Activated T-helper 1 cell treated with anti-CD3 and anti-CD28 coated beads, Interleukin-2, amount 50 U/mL, for 16 hours (primary cell): ENCODE results near the gene ATP2A3.
"Not testable (repeated sequence)": the region's sequence is repeated elsewhere in the genome, so short reads cannot be mapped to it uniquely, and the experiment has no call there.

Experiments
- DNase-seq, 2 donors: peaks; one replicate each; pipeline ENCODE4 v3.0.0-alpha.2; 2020; ENCODE audit warnings: low read depth in 1 of 2, low spot score in 1 of 2

ATP2A3 gene

DNA sequence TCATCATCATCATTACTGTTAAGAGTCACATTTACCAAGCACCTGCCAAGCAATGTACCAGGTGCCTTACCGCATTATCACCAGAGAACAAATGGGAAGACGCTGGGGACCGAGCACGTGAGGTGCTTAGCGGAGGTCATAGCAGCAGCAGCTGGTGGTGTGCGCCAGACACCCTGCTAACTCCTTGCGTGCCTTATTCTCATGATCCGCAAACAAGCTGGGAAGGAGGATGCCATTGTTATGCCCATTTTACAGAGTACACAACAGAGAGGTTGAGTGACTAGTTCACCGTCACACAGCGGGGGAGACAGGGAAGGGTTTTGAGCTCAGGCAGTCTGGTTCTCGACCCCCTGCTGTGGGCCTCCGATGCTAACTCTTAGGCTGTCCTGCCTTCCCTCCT is 7.3 kb downstream of the ATP2A3 start:
- no peak for DNase-seq

DNA sequence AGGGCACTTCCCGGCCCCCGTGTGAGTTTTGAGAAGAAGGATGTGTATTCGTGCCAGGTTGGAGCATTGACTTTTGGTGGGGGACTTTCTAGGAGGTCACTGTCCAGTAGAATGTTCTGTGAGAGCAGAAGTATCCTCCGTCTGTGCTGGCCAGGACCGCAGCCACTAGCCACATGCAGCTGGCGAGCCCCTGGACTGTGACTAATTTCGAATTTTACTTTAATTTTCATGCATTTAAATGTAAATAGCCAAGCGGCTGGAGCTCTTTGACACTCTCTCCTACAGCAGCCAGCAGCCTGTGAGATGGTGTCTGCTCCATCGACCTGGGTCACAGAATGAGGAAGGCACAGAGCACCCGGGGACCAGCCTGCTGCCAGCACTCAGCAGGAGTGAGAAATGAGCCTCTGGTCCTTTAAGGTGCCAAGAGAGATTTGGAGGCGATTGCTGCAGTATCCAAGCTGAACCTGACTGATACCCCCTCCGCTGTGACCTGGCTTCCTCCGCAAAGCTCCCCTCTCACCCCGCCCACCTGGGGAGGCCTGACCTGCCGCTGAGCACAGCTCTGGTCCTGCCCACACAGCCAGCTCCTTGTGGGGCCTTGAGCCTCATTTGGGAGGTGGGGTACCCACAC is 7.8 kb downstream of the ATP2A3 start:
- DNase-seq = no peak

DNA sequence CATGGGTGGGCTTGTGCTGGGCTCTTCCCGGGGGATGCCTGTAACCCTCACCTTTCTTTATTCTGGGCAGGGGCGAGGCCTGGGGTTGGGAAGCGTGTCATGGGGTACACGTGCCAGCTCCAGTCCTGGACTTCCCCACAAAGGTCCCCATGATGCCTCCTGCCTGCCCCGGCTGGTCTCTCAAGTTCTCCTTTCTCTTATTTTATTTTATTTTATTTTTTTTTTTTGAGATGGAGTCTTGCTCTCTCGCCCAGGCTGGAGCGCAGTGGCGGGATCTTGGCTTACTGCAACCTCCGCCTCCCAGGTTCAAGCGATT is 8.6 kb downstream of the ATP2A3 start:
- DNase-seq = no peak

DNA sequence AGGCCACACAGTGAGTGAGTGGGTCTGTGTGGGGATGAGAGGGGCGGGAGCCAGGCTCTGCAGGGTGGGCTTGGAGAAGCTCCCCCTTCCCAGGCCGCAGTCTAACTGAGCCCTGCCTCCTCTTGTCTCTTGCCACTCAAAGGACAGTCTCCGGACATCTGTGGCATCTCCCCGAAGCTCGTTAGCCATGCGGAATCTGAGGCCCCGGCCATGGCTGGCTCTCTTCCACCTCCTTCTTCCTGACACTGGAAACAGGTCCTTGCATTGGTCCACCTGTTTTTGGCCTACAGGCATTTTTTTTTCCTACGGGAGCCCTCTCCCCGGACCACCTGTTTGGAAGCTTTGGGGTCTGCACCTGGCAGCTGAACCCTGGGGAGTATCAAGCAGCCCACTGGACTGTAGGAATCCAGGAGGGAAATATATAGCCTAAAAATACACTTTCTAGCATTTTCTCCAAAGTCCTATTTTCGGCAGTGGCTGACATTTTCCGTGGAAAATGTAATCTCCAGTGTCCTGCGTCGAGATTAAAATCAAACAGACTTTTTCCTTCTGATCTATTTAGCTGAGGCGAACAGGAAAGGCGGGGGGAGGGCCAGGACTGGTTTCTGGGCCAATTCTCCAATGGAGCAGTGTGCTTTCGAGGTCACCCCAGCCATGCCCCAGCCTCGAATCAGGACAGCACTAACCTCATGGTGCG is 9.1 kb downstream of the ATP2A3 start:
- DNase-seq = no peak

DNA sequence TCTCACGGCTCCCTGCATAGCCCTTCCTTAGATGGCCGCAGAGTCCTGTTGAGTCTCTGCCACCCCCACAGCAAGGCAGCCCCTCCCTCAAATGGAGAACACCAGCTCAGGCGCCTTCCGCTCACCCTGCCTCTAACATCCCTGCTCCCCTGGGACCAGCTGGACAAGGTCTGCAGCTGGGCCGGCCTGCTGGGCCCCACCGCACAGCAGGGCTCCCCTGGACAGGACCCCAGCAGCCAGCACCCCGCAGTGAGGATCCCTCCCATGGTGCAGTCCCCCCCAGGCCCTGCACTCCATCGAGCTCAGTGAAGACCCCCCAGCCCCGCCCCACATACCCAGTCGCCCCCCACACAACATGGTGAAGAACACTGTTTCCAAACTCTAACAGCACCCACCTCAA is 10.2 kb downstream of the ATP2A3 start:
- DNase-seq = no peak

DNA sequence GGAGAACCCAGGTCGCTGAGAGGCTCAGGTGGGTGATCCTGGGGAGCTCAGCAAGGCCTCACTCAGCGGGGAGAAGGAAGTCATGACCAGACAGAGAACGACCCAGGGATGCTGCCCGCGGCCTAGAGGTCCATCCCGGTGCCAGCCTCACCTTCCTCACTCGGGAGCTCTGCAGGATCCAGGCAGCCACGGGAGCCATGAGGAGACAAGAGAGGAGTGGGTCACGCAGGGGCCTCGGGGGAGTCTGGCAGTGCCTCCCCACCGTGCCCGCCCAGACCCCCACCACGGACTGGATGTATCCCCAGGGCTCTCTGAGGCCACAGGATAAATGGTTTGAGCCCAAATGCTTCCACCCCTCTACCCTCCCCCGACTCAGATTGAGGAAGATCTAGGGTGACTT is 10.7 kb downstream of the ATP2A3 start:
- no peak for DNase-seq

DNA sequence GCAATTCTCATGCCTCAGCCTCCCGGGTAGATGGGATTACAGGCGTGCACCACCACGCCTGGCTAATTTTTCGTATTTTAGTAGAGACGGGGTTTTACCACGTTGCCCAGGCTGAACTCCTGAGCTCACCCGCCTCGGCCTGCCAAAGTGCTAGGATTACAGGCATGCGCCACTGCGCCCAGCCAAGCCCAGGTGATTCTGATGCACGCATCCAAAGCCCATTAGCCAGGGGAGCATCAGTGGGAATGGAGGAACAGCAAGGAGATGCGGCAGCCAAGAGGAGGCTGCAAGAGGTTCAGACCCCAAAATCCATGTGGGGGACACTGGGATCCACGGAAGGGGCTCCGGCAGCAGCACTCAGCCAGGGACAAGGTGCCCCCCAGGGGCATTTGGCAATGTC is 12.1 kb downstream of the ATP2A3 start:
- DNase-seq = no peak

DNA sequence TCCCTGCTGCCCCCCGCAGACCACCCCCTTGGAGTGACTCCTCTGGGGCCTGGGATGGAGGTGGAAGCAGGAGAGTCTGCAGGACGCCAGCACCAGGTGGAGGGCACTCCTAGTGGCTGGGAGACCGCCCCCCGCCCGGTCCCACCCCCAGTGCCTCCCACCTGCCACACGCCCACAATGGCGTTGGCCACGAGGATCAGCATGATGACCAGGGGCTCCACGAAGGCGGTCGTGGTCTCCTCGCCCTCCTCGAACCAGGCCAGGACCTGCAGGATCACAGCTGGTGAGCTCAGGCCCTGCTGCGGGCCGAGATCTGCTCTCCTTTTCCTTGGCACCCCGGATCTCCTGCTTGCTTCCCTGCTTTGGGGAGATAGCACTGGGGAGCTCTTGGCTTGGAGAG is 12.8 kb downstream of the ATP2A3 start:
- no peak for DNase-seq

DNA sequence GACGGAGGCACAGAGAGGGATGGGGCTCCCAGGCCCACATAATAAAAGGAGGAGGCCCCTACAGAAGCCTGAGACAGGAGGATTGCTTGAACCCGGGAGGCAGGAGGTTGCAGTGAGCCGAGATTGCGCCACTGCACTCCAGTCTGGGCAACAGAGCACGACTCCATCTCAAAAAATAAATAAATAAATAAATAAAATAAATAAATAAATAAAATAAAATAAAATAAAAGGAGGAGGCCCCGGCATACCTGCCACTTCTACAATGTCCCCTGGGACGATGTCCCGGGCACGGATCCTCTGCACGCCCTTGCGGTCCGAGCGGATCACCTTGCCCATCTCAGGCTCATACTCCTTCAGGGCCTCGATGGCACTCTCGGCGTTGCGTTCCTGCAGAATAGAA is 13.2 kb downstream of the ATP2A3 start:
- no peak for DNase-seq

DNA sequence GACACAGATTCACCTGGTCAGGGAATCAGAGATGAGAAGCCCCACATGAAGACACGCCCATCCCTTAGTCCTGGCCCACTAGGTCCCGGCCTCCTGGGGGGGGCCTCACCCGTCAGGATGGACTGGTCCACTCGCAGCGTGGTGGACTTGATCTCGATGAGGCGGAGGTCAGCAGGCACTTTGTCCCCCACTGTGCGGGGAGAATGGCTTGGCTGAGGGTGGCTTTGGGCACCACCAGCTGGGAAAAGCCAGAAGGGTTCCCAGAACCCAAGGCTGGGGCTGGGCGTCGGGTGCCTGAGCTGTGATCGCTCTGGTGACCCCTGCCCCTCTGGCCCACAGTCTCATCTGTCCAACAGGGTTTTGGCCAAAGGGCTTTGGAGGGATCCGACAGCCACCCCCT is 13.7 kb downstream of the ATP2A3 start:
- DNase-seq = no peak

DNA sequence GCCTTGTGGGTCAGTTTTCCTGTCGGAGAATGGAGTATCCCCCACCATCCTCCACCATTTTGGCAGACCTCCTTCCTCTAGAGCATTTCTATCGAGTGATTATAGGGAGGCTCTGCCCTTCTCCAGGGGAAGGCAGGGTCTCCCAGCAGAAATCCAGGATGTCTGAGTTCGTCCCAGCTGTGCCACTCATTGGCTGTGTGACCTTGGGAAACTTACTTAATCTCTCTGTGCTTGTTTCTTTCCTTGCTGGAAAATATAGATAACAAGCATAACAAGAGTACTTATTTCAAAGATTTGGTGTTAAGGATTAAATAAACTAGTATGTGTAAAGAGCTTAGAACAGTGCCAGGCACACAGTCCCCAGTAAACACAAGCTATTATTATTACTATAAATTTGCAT is 14.8 kb downstream of the ATP2A3 start:
- no peak for DNase-seq

DNA sequence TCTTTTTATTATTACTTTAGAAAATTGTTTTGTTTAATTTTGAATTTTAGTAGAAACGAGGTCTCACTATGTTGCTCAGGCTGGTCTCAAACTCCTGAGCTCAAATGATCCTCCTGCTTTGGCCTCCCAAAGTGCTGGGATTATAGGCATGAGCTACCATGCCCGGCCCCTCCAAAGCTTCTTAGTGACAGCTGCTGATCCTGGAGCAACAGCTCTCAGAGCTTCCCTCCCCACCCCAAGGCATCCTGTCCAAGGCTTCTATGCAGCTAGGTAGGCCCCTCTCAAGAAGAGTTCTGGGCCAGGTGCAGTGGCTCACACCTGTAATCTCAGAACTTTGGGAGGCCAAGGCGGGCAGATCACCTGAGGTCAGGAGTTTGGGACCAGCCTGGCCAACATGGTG is 15.7 kb downstream of the ATP2A3 start:
- not testable (repeated sequence) for DNase-seq

DNA sequence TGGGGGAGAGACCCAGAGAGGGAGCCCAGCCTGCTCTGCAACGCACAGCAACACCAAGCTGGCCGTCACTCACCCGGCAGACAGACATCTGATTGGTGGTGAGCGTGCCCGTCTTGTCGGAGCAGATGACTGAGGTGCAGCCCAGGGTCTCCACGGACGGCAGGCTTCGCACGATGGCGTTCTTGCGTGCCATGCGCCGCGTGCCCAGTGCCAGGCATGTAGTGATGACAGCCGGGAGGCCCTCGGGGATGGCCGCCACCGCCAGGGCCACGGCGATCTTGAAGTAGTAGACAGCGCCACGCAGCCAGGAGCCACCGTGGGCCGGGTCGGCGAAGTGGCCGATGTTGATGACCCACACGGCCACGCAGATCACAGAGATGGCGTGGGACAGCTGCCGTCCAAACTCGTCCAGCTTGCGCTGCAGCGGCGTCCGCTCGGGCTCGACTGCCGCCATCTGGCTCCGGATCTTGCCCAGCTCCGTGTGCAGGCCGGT is 16.9 kb downstream of the ATP2A3 start:
- no peak for DNase-seq

DNA sequence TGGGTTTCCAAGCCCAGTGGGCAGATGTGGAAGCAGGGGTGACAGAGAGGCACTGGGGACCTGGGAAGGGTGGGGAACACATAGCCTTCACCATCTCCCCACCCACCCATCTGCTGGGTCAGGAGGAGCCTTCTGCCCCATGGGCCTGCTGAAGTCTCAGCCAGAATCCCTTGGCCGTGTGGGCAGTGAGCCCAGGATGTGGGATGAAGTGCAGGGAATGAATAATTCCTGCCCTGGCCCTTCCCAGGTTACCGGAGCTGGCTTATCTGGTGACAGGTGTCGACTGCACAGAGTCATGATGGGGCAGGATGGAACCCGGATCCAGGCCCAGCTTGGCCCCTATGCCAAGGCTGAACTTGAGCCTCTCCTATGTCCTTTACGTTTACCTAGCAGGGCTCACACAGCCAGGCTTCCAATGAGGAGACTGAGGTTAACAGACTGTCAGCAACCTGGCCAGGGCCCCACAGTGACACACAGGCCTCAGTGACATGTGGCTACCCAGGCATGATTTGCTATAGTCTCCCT is 17.5 kb downstream of the ATP2A3 start:
- DNase-seq = no peak

DNA sequence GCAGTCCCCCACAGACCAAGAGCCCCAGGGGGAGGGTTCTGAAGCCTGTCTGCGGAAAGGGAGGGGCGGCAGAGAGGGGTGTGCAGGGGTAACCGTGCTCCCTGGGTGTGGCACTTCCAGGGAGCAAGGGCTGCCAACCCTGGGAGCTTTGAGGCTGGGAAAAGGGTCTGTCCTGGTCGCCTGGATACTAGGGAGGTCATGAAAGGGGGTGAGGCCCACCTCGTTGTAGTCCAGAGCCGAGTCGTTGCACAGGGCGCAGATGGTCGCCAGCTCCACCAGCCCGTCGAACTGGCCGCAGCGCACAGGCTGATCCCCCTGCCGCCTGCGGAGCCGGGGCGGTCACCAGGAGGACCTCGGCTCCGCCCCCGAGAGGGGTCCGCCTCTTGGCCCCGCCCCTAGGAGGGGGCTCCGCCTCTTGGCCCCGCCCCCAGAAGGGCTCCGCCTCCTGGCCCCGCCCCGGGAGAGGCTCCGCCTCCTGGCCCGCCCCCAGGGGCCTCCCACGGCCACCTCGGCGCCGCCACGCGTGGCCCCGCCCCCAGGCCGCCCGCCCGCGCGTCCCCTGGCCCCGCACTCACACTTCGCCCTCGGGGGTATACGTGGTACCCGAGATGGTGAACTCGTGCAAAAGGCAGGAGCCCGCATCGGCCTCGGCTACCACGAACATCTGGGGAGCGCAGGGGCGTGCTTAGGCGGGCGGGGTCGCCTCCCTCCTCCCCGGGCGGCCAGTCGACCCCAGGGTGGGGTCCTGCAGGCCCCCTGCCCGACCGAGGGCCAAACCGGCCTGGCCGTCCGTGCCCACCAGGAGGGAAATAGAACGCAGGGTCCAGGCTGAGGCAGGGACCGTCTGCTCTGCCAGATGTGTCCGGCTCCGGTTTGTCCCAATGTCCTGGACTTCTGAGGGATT is 19.5 kb downstream of the ATP2A3 start:
- DNase-seq = no peak

DNA sequence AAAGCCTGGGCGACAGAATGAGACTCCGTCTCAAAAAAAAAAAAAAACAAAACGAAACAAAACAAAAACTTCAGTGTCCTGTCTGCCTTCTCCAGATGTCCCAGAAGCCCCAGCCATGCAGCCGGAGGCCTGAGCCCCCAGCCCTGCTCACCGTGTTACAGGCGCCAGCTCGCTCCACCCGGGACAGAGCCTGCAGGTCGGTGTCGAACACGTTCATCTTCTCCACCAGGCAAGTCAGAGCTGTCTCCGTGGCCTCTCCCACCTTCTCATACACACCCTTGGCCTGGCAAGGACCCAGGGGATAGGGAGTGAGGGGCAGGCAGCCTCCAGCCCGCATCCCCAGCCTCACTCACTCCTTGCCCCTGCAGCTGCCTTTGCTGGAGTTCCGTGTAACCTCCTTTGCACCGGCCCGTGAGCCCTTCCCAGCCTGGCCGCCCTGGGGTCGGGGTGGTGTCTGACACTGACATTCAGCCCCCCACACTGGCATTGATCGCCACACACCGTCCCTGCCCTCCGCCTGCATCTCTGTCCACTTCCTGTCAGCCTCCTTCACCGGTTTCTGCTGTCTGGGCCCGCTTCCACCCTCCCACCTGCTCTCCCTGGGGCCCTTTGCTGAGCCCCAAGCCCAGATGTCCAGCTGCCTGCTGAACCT is 20.9 kb downstream of the ATP2A3 start:
- no peak for DNase-seq

DNA sequence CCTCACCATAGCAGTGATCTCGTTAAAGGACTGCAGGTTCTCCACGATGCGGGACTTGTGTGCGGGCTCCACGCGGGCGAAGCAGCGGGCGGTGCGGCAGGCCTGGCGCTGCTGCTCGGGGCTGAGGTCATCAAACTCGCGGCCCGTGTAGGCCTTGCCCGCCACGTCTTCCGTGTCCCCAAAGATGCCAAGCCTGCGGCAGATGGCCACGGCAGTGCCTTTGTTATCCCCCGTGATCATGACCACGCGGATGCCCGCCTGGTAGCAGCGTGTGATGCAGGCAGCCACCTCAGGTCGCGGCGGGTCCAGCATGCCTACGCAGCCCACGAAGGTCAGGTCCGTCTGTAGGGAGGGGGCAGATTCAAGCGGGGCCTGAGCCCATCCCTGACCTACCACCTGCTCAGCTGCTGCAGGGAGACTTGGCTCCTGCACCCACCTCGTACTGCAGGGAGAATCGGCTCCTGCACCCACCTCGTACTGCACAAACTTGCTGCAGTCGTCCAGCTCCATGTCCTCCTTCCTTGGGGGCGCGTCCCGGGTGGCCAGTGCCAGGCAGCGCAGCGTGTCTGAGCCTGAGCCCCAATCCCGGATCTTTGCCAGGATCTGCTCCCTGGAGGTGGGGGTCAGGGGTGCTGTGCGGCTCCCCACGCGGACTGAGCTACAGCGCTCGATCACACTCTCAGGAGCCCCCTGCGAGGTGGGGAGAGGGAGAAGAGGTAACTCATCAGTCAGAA is 23.1 kb downstream of the ATP2A3 start:
- DNase-seq = no peak

DNA sequence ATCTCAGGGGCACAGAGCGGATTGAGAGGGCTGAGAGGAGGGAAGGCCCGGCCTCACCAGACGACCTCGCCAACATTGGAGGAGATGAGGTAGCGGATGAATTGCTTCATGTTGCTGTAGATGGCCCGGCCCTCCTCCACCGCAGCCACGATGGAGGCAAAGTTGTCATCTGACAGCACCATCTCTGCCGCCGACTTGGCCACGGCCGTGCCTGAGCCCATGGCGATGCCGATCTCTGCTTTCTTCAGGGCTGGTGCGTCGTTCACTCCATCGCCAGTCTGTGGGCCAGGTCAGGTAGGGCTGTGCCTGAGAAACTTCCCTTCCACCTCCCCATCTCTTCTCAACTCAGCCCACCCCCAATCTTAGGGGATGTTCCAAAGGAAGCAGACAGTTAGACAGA is 26.9 kb downstream of the ATP2A3 start:
- no peak for DNase-seq

DNA sequence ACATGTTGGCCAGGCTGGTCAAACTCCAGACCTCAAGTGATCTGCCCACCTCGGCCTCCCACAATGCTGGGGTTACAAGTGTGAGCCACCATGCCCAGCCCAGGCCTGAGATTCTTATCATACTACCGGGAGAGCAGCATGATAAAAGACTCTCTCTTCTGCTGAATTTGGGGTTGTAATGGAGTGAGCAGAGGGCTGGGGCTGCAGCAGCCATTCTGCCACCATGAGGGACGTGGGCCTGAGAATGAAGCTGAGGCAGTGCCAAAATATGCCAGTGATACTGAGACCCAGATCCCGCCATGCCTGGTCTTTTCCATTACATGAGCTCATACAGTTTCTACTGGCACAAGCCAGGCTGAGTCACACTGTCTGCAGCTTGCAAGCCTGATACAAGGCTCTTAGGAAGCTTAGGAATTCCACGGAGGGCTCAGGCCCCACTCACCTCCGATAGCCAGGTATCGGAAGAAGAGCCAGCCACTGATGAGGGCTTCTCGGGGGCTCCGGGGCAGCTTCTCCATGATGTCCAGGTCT is 28.3 kb downstream of the ATP2A3 start:
- DNase-seq = no peak

DNA sequence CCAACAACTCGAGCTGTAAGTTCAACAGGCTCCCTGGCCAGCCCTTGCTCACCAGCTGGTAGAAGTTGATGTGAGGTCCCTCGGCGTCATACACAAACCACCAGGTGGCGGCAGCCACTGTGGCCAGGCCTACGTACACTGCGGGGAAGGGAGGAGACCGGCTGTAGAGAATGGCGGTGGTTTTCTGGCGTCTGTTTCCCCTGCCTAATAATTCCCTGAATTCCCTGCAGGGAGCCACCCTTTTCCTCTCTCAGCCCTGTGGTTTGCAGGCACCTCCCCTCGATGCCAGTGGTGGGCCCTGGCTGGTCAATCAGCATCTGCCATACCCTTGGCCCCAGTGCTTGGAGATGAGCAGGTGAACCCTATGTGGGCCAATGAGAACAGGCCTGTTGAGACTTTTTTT is 29.1 kb downstream of the ATP2A3 start:
- no peak for DNase-seq

DNA sequence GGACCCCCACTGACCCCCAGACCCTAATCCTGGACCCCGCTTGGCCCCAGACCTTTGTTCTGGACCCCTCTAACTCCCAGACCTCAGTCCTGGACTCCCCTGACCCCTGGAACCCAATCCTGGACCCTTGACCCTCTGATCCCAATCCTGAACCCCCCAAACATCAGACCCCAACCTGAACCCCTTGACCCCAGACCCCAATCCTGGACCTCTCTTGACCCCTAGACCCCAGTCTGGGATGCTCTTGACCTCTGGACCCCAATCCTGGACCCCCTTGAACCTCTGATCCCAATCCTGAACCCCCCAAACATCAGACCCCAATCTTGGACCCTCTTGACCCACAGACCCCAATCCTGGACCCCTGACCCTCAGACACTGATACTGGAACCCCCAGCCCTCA is 34.5 kb downstream of the ATP2A3 start:
- no peak for DNase-seq
